Suppressor macrophage treated with lipopolysaccharide for 4 hours (primary cell): Measurements from ENCODE around the gene SMG6.
"Not testable (repeated sequence)": the region's sequence is repeated elsewhere in the genome, so short reads cannot be mapped to it uniquely, and the experiment has no call there.

Source experiments
- DNase-seq: peaks from one replicate; pipeline ENCODE4 v3.0.0-alpha.2; 2020

Gene SMG6

DNA sequence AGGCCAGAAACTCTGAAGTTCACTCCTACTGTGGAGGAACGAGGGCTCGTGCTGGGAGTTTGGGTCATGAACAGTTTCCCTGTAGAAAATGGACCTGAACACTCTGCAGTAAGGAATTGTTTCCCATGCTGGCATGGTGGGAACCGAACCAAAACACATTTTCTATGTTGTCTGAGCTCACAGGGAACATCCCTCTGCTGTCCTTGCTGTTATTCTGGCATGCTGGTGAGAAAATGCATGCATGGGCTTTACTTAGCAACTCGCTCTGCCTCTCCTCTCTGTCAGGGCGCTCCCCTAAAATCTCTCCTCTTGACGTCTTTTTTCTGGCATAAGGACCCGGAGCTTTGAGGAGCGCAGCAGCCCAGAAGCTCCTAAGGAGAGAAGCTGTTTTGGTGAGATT lies 283.9 kb downstream of the SMG6 start:
- DNase-seq = no peak

GRCh38 chr17:2018716-2019510 lies 284.7 kb downstream of the SMG6 start:
- no peak for DNase-seq

GRCh38 chr17:2017274-2017941 lies 286.2 kb downstream of the SMG6 start:
- DNase-seq = no peak

GRCh38 chr17:2016494-2016893 lies 287.1 kb downstream of the SMG6 start:
- no peak for DNase-seq

DNA sequence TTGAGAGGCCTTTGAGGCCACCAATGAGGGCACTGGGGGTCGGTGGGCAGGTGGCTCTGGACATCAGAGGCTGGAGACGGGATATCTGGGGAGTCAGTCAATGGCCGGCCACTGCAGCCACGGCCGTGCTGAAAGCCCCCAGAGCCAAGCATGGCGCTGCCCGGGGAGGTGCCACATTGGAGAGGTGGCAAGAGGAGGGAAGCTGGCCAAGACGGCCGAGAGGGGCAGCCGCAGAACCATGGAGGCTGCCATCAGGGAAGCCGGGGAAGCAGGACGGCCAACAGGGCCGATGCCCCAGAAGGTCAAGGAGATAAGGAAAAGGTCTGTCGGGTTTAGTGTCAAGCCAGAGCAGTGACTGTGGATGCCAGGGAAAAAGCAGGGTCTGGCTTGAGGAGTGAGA lies 288.3 kb downstream of the SMG6 start:
- DNase-seq = no peak

- DNase-seq = no peak
Measured at GRCh38 chr17:2013994-2014317, 289.6 kb downstream of the SMG6 start.

GRCh38 chr17:2013220-2013993 lies 290.2 kb downstream of the SMG6 start:
- DNase-seq = not testable (repeated sequence)

- DNase-seq = no peak
Measured at GRCh38 chr17:2012499-2012898, 291.1 kb downstream of the SMG6 start.

DNA sequence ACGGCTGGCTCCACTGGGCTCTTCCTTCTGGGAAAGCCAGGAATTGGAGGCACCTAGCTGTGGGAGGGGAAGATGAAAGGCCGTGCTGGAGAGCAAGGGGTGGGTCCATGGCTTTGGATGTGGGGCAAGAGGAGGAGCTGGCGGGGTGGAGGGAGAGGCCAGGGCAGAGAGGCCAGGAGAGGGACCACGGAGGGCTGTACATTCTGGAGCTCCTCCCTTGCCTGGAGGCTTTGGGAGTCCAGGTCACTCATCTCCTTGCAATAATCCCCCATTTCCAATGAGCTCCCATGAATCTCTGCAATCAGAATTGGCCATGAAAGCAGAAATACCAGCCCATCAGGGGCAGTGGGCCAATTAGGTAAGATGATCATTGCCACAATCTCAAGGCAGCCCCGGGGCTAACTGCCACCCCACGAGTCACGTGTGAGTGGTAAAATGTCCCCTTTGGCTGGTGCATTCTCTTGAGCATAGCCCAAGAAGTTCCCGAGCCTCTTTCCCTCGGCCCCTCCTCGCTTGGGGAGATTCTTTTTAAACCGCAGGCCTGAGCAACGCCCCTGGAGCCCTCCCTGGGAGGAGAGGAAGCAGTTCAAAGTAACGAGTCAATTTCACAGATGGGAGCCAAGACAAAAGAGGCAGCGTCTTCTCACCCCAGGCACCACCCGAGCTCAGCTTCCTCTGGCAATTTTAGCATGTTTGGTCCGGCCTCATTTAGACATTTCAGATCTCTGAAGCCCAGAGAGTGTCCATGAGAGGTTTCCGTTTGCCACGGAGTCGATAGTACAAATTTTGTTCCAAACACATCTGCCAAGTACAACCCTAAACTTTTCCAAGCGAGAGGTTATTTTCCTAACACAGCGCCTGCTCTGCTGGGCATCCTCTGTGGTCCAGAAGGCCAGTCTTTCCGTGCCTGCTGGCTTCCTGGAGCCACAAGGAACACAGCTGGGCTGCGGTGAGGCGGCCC lies 291.9 kb downstream of the SMG6 start:
- no peak for DNase-seq
